CD4-positive, alpha-beta T cell treated with Interferon alpha-2 for 1 hour (primary cell): ENCODE results near the gene BZW2.
A peak's percentile ranks its signal among the peaks of the same experiment; 100 is the strongest.

Experiments
- DNase-seq, 2 donors: peaks; one replicate each; pipeline ENCODE4 v3.0.0-alpha.2; 2020 to 2022

The BZW2 gene

GRCh38 chr7:16726189-16726588, 80.2 kb downstream of the BZW2 start:
- DNase-seq = no peak

- DNase-seq = no peak
These were observed 81.8 kb downstream of the BZW2 start for GRCh38 chr7:16727736-16728135.

DNA sequence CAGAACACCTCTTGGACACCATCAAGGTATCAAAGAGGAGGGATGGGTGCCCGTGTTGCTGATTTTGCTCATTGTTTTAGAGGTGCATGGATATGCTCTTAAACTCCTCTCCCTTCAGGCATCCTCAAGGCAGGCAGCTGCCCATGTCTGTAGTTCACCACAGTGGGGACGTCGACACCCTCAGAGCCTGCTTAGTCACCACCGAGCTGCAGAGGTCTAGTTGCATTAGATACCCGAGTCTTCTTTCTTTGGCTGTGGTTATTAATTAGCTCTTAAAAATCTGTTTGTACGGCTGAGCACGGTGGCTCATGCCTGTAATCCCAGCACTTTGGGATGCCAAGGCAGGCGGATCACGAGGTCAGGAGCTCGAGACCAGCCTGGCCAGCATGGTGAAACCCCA, 82.8 kb downstream of the BZW2 start:
- no peak for DNase-seq

DNA sequence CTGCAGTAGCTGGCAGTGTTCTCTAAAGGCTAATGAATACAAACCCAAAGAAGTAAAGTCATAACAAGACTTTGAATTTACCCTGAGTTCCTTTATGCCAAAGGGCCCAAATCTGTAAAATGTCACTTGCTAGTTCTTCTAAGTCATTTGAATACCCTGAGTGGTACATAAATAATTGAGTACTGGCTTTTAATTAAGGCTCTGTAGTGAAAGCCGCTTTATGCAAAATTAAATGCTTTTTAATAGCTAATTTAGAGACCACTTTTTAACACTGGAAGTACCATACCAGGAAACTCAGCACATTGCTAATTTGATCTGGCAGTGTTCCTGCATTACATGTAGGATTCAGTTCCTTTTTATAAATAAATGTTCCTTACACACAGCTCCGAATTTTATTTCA, 83.6 kb downstream of the BZW2 start:
- no peak for DNase-seq

- DNase-seq = no peak
These were observed 85.0 kb downstream of the BZW2 start for GRCh38 chr7:16730937-16731336.

DNA sequence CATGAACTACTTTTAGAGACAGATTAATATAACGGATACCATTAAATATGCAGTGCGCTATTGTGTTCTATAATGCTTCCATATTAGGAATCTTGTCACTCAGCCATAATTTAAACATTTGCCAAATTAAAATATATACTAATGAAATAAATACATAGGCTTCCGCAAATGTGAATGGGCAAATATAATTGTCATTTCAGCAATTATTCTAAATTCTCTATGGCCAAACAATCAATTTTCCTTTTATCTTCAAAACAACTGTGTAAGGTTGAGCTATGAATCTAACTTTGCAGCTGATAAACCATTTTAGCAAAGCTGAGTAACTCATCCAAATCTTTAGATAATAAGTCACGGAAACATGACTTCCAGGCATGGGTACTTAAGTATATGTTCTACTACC, 86.8 kb downstream of the BZW2 start:
- no peak for DNase-seq

- no peak for DNase-seq
These were observed 88.3 kb downstream of the BZW2 start for GRCh38 chr7:16734148-16734726.

- no peak for DNase-seq
These were observed 89.0 kb downstream of the BZW2 start for GRCh38 chr7:16735020-16735419.

DNA sequence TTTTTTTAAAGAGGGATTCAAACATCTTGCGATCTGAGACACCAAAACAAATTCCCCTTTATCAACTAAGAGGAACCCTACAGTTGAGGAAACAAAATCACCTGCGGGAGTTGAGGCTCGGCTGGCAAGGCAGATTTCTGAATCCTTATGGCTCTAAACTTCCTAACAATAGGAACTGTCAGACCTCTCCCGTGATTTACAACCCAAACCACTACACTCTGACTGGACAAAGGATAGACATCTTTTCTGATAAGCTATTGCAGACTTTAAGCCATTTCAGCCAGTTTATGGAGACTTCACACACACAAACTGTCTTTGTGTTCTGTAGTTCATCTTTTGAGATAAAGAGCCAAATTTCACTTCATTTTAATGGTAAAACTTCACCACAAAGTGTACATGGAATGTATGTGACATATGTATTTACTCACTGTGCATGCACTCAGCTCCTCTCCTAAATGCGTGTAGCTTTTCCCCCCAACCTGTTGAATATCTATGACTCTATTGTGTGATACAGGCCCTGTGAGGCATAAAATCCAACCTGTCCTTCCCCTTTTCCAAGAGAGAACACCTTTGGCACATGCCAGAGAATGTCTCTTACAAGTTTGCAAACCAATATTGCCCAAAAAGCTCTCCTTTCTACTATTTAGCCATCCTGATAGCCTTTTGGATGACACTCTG, 92.2 kb downstream of the BZW2 start:
- no peak for DNase-seq

DNA sequence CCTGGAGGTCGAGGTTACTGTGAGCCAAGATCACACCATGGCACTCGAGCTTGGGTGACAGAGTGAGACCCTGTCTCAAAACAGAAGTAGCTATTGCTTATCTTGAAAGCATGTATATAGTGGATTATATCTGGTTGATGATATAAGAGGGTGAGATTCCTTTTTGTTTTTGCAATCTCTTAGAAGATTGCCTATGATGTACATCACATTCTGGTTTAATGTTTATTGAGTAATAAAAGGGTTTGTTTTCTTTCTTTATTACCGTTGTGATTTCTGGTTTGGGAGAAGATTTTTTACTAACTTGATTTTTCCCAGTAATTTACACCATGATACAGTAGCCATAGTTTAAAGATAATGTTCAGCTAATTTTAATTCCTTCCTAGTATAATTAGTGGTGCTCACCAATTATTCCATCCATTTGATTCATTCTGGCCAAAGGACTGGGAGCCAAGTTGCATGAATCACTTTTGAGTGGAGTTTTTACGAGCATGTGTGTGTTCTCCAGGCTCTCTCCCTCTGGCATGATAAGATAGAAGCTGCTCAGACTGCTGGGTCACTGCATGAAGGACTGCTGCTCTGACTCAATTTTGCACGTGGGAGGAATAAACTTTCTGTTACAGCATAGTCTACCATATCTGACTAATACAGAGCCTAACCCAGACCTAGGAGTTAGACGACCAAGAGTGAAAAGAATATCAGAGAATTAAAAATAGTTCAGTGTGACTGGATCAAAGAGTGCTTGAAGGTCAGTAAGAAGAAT, 94.1 kb downstream of the BZW2 start:
- no peak for DNase-seq

DNA sequence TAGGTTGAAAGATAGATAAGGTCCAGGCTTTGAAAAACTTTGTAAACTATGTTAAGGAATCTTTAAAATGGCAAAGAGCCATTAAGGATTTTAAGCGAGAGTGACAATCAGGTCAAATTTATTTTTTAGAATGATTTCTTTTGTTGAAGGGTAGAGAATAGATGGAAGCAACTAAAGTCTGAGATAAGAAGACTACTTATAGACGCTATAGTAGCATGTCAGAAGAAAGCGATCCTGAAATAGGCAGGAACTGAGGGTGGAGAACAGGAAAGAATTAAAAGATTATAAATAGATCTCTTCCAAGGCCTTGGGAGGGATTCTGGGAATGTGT, 94.6 kb downstream of the BZW2 start:
- no peak for DNase-seq

- DNase-seq = no peak
These were observed 95.0 kb downstream of the BZW2 start for GRCh38 chr7:16740996-16741395.

GRCh38 chr7:16741676-16742075, 95.7 kb downstream of the BZW2 start:
- no peak for DNase-seq

- DNase-seq = no peak
These were observed 96.6 kb downstream of the BZW2 start for GRCh38 chr7:16742547-16742946.

GRCh38 chr7:16743236-16743635, 97.3 kb downstream of the BZW2 start:
- DNase-seq = no peak

- DNase-seq = no peak
These were observed 98.7 kb downstream of the BZW2 start for GRCh38 chr7:16744518-16745250.

GRCh38 chr7:16745645-16746044, 99.7 kb downstream of the BZW2 start:
- no peak for DNase-seq

- no peak for DNase-seq
These were observed 101.1 kb downstream of the BZW2 start for GRCh38 chr7:16747102-16747501.

GRCh38 chr7:16753102-16753931, 107.3 kb downstream of the BZW2 start, which contains the start of gene TSPAN13:
Gene TSPAN13, plus strand, starts transcription at chr7:16753755. Its CDS starts 213 bp downstream, at chr7:16753968.
- DNase-seq = peak; percentile 51 to 59

- no peak for DNase-seq
These were observed 108.2 kb downstream of the BZW2 start for GRCh38 chr7:16753932-16754855.

DNA sequence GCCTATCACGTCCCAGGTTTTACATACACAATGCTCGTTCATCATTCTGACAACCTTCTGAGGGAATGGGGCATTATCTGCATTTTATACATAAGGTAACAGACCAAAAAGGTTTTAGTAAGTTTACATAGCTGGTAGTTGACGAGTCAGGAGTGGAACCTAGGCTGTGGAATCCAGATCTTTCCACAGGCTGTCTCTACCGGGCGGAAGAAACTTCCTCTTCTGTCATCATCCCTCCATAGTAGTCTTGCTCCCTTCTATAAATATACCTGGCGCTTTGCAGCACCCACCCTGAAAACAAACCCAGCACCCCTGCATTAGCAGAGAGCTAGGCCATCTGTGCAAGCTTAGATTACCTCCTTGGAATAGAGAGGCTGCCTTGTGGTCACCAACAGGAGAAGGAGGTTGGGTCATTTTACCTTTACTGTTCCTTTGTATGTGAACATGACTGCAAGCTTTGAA, 108.9 kb downstream of the BZW2 start:
- DNase-seq = no peak
